Activated B cell treated with CpG ODN at 0.5 μM for 24 hours (primary cell): Measurements from ENCODE around the gene KCTD10. TPM values are rescaled to one million over a fixed set of nuclear protein-coding genes. Genes with fewer than 3 reads are reported as not detected.

Experiments used
- ATAC-seq: fragments of 200-7000 bp; cut with Tn5 transposase; one replicate; pipeline ENCODE4 v1.10.0; 2021; ENCODE audit warnings: low read depth, mild to moderate bottlenecking, moderate library complexity
- CTCF ChIA-PET: fragments of 350-600 bp; sonication (Branson Sonifier 250); formaldehyde crosslinking; loops from one replicate; lab custom pipeline; 2021; ENCODE audit warnings: antibody characterized with exemption; lab: Charles Lee
- POLR2A ChIA-PET: fragments of 350-600 bp; sonication (Branson Sonifier 250); formaldehyde crosslinking; loops from one replicate; lab custom pipeline; 2021; ENCODE audit warnings: antibody characterized with exemption; lab: Charles Lee
- DNase-seq: peaks from one replicate; pipeline ENCODE4 v3.0.0; 2022
- H3K27ac Mint-ChIP-seq: one replicate; pipeline ENCODE4 v1.8.0; 2020; ENCODE audit warnings: mixed read lengths
- H3K27me3 Mint-ChIP-seq: one replicate; pipeline ENCODE4 v1.8.0; 2021; ENCODE audit warnings: mixed read lengths
- H3K36me3 Mint-ChIP-seq: one replicate; pipeline ENCODE4 v1.8.0; 2021; ENCODE audit warnings: low read depth, mixed read lengths
- H3K4me1 Mint-ChIP-seq: one replicate; pipeline ENCODE4 v1.8.0; 2021; ENCODE audit warnings: mixed read lengths
- H3K4me3 Mint-ChIP-seq: one replicate; pipeline ENCODE4 v1.8.0; 2020; ENCODE audit warnings: mild to moderate bottlenecking, mixed read lengths
- H3K9me3 Mint-ChIP-seq: one replicate; pipeline ENCODE4 v1.8.0; 2020; ENCODE audit warnings: mixed read lengths
- intact Hi-C: fragments of 100-400 bp; cut with micrococcal nuclease; formaldehyde crosslinking; loops from one replicate; pipeline ENCODE4 v1.15.1; 2024
- total RNA-seq: library from RNA; stranded (reverse); gene quantifications from 2 replicates; pipeline ENCODE4 v1.2.3, GENCODE V29; 2022
- TF ChIP-seq, protein P1 (sequence below): fragments of 200-600 bp; IDR thresholded peaks from one replicate; pipeline ENCODE4 v1.8.0; 2022; ENCODE audit warnings: antibody characterized with exemption, mild to moderate bottlenecking

Gene KCTD10
- total RNA-seq, 1 donor from 2014 or later, result 38.7 TPM

DNA sequence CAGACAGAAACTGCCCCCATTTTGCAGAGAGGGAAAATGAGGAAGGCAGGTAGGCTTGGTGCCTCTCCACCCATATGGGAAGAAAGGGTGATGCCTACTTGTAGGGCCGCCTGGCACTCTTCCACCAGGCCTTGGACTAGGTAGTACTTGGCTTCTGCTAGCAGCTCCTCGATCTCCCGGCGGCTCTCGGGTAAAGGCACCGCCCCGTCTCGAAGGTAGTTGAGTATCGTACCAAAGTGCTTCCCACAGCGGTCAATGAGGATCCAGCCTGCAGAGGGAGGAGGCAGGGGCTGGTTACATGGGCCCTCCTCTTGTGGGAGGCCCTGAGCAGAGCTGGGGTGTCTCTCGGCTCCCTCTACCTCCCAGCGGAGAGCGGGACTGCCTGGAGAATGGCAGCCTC is 16.6 kb downstream of the KCTD10 start:
- TF ChIP-seq, protein P1, sequence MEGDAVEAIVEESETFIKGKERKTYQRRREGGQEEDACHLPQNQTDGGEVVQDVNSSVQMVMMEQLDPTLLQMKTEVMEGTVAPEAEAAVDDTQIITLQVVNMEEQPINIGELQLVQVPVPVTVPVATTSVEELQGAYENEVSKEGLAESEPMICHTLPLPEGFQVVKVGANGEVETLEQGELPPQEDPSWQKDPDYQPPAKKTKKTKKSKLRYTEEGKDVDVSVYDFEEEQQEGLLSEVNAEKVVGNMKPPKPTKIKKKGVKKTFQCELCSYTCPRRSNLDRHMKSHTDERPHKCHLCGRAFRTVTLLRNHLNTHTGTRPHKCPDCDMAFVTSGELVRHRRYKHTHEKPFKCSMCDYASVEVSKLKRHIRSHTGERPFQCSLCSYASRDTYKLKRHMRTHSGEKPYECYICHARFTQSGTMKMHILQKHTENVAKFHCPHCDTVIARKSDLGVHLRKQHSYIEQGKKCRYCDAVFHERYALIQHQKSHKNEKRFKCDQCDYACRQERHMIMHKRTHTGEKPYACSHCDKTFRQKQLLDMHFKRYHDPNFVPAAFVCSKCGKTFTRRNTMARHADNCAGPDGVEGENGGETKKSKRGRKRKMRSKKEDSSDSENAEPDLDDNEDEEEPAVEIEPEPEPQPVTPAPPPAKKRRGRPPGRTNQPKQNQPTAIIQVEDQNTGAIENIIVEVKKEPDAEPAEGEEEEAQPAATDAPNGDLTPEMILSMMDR, result no peak
- no peak overlapping the region for H3K27ac Mint-ChIP-seq
- ATAC-seq, result no peak
- CTCF ChIA-PET, result no interaction called here
- H3K27me3 Mint-ChIP-seq, result no peaks in the 10 kb centered on the region
- no peaks in the 10 kb centered on the region for H3K9me3 Mint-ChIP-seq
- POLR2A ChIA-PET, result no interaction called here
- intact Hi-C loops, result loop anchor here (5.0 kb wide), 1 partner anchor 112 kb away; the partner anchor contains the start of genes MMAB and MVK
- H3K4me1 Mint-ChIP-seq, result peaks cover 9% of the 10 kb centered on the region
- no peak for DNase-seq
- H3K36me3 Mint-ChIP-seq, result peaks cover 72% of the 10 kb centered on the region
- no peak overlapping the region for H3K4me3 Mint-ChIP-seq

GRCh38 chr12:109459247-109459646 is 17.9 kb downstream of the KCTD10 start:
- POLR2A ChIA-PET, result no interaction called here
- no peaks in the 10 kb centered on the region for H3K27me3 Mint-ChIP-seq
- H3K36me3 Mint-ChIP-seq, result peaks cover 69% of the 10 kb centered on the region
- intact Hi-C loops, result no loop called here
- no peak overlapping the region for H3K27ac Mint-ChIP-seq
- H3K9me3 Mint-ChIP-seq, result no peaks in the 10 kb centered on the region
- TF ChIP-seq, protein P1, result no peak
- no peak overlapping the region for H3K4me3 Mint-ChIP-seq
- CTCF ChIA-PET, result no interaction called here
- DNase-seq (no peak), ATAC-seq (no peak)
- H3K4me1 Mint-ChIP-seq, result peaks cover 9% of the 10 kb centered on the region

GRCh38 chr12:109458771-109459208 is 18.3 kb downstream of the KCTD10 start:
- DNase-seq (no peak), ATAC-seq (no peak)
- intact Hi-C loops, result no loop called here
- H3K4me1 Mint-ChIP-seq, result peaks cover 9% of the 10 kb centered on the region
- no peaks in the 10 kb centered on the region for H3K27me3 Mint-ChIP-seq
- no peaks in the 10 kb centered on the region for H3K9me3 Mint-ChIP-seq
- H3K4me3 Mint-ChIP-seq, result no peak overlapping the region
- TF ChIP-seq, protein P1, result no peak
- H3K36me3 Mint-ChIP-seq, result peaks cover 70% of the 10 kb centered on the region
- ChIA-PET POLR2A (no interaction called here), CTCF (no interaction called here)
- no peak overlapping the region for H3K27ac Mint-ChIP-seq

DNA sequence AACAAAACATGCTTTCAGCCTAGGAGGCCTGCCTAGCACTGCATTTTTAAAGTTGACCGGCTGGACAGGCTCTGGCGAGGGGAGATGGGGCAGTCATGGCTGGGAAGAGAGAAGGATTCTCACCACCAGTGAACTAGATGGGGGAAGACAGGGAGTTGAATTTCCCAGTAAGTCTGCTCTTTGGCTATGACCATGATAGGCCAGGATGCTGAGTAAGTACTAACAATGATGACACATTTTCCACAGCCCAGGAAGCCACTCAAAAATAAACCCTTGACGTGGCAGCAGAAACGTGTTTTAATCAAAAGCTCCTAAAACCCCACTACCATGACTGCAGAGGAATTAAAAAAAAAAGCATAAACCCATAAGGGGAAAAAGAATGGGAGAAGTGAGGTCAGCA is 19.0 kb downstream of the KCTD10 start:
- POLR2A ChIA-PET, result no interaction called here
- Mint-ChIP-seq H3K27ac (no peak overlapping the region), H3K9me3 (no peaks in the 10 kb centered on the region), H3K4me1 (peaks cover 9% of the 10 kb centered on the region), H3K27me3 (no peaks in the 10 kb centered on the region), H3K4me3 (no peak overlapping the region), H3K36me3 (peaks cover 70% of the 10 kb centered on the region)
- no peak for ATAC-seq
- TF ChIP-seq, protein P1, result no peak
- CTCF ChIA-PET, result no interaction called here
- no peak for DNase-seq
- intact Hi-C loops, result no loop called here

DNA sequence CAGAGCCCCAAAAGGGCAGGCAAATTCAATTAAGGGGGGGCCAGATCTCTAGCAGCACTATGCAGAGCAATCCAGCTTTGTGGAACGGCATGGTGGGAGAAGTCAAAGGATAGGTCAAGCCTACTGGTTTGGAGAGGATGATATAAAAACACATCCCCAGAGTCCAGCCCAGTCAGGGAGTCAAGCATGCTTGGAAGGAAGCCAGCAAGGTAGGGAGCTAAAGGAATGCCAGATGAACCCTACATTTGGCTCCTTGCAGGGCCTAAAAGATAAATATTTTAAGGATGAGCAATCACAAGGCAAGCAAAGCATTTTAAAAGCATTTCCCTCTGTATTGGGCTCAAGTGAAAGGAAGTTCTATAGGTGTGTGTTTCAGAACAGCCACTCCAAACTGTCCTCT is 21.4 kb downstream of the KCTD10 start:
- Mint-ChIP-seq H3K27me3 (no peaks in the 10 kb centered on the region), H3K4me3 (no peak overlapping the region), H3K27ac (no peak overlapping the region)

More for the DNA sequence above, 21.4 kb downstream of the KCTD10 start:
- Mint-ChIP-seq H3K9me3 (no peaks in the 10 kb centered on the region), H3K4me1 (no peaks in the 10 kb centered on the region), H3K36me3 (peaks cover 86% of the 10 kb centered on the region)
- TF ChIP-seq, protein P1, result no peak
- POLR2A ChIA-PET, result no interaction called here
- CTCF ChIA-PET, result no interaction called here
- ATAC-seq (no peak), DNase-seq (no peak)
- intact Hi-C loops, result no loop called here
